Lower lobe of right lung (tissue), 2 donors: ENCODE results near the gene CXCL16. TPM values are rescaled to one million over a fixed set of nuclear protein-coding genes. Genes with fewer than 3 reads are reported as not detected.

Experiments
- ATAC-seq, 2 donors: fragments of 200-7000 bp; cut with Tn5 transposase; one replicate each; pipeline ENCODE4 v1.9.1; 2020 to 2022; ENCODE audit warnings: mild to moderate bottlenecking in 2 of 2, moderate library complexity in 2 of 2
- DNase-seq: peaks from one replicate; pipeline ENCODE4 v3.0.0-alpha.2; 2020
- H3K27ac ChIP-seq: fragments of 200-600 bp; one replicate; pipeline ENCODE4 v1.8.0; 2022
- H3K27me3 ChIP-seq: fragments of 200-600 bp; one replicate; pipeline ENCODE4 v1.8.0; 2022; ENCODE audit warnings: low read depth
- H3K36me3 ChIP-seq: fragments of 200-600 bp; one replicate; pipeline ENCODE4 v1.8.0; 2022; ENCODE audit warnings: mild to moderate bottlenecking
- H3K4me1 ChIP-seq: fragments of 200-600 bp; one replicate; pipeline ENCODE4 v1.8.0; 2022
- H3K4me3 ChIP-seq: fragments of 200-600 bp; one replicate; pipeline ENCODE4 v1.8.0; 2022; ENCODE audit warnings: mild to moderate bottlenecking
- H3K9me3 ChIP-seq: fragments of 200-600 bp; one replicate; pipeline ENCODE4 v1.8.0; 2022
- CTCF ChIP-seq: fragments of 200-600 bp; IDR thresholded peaks from one replicate; pipeline ENCODE4 v1.8.0; 2022; ENCODE audit warnings: antibody characterized with exemption, mild to moderate bottlenecking
- intact Hi-C: fragments of 100-400 bp; cut with DNase I; formaldehyde crosslinking; loops from one replicate; pipeline ENCODE4 v1.11.0; 2022
- total RNA-seq: library from RNA; stranded (reverse); fragmentation: NEBNext Ultra II Directional; extraction: Animal tissue kit (Norgen Biotek cat#: 25700); gene quantifications from one replicate; pipeline ENCODE4 v1.2.1, GENCODE V29; 2021
- donor health status: DM: no; HTN: yes; CAD: no; lungs with severe emphysema.

The CXCL16 gene
- total RNA-seq, 1 donor from 2014 or later: 249 TPM

- Histone ChIP-seq H3K9me3 (no peaks in the 10 kb centered on the region), H3K27ac (peak overlapping the region; percentile 60), H3K4me3 (no peak overlapping the region), H3K36me3 (no peaks in the 10 kb centered on the region), H3K4me1 (peaks cover 13% of the 10 kb centered on the region), H3K27me3 (no peaks in the 10 kb centered on the region)
- TF ChIP-seq CTCF: no peak
- DNase-seq (peak; percentile 64), ATAC-seq (peak; percentile 50 to 66)
- intact Hi-C loops: no loop called here
These were observed 26.5 kb upstream of the CXCL16 start for GRCh38 chr17:4766201-4766600.

- peak; percentile 65 to 76 for ATAC-seq
- Histone ChIP-seq H3K4me3 (no peak overlapping the region), H3K27me3 (no peaks in the 10 kb centered on the region), H3K4me1 (peaks cover 8% of the 10 kb centered on the region), H3K36me3 (no peaks in the 10 kb centered on the region), H3K9me3 (no peaks in the 10 kb centered on the region), H3K27ac (peak overlapping the region; percentile 46)
- no peak for DNase-seq
- intact Hi-C loops: no loop called here
- no peak for TF ChIP-seq CTCF
These were observed 24.9 kb upstream of the CXCL16 start for GRCh38 chr17:4764595-4764994.

DNA sequence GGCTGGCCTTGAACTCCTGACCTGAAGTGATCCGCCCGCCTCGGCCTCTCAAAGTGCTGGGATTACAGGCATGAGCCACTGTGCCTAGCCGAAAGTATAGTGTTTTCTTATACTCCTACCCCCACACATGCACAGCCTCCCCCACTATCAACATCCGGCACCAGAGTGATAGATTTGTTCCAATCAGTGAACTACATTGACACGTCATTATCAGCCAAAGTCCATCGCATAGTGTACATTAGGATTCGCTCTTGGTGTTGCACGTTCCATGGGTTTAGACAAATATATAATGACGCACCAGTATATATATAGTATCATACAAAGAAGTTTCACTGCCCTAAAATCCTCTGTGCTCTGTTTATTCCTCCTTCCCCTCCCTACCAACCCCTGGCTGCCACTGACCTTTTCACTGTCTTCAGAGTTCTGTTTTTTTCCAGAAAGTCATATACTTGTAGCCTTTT lies 20.1 kb upstream of the CXCL16 start:
- Histone ChIP-seq H3K4me1 (peaks cover 8% of the 10 kb centered on the region), H3K9me3 (no peaks in the 10 kb centered on the region), H3K36me3 (no peaks in the 10 kb centered on the region), H3K4me3 (no peak overlapping the region), H3K27me3 (no peaks in the 10 kb centered on the region), H3K27ac (no peak overlapping the region)
- no peak for TF ChIP-seq CTCF
- ATAC-seq: peak; percentile 58 to 86
- no peak for DNase-seq
- intact Hi-C loops: no loop called here

DNA sequence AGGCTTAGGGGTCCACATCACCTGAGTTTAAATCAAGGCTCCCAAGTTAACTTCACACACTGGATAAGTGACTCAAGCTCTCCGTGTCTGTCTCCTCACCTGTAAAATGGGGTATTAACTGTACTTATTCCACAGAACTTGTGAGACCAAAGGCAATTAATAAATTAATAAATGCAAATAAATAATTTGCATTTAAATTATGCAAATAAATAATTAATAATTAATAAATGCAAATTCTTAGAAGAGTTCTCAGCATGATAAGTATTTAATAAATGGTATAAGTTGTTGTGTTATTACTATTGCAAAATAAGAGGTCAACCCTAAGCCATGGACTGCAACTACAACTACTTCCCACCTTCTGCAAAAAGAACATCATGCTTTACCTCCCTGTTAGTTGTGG lies 13.7 kb upstream of the CXCL16 start:
- Histone ChIP-seq H3K27me3 (no peaks in the 10 kb centered on the region), H3K36me3 (no peaks in the 10 kb centered on the region), H3K4me3 (no peak overlapping the region), H3K9me3 (no peaks in the 10 kb centered on the region), H3K4me1 (peaks cover 3% of the 10 kb centered on the region), H3K27ac (no peak overlapping the region)
- ATAC-seq: no peak
- intact Hi-C loops: no loop called here
- TF ChIP-seq CTCF: no peak
- no peak for DNase-seq

- intact Hi-C loops: no loop called here
- Histone ChIP-seq H3K4me1 (peaks cover 6% of the 10 kb centered on the region), H3K36me3 (no peaks in the 10 kb centered on the region), H3K4me3 (no peak overlapping the region), H3K9me3 (no peaks in the 10 kb centered on the region), H3K27me3 (no peaks in the 10 kb centered on the region), H3K27ac (no peak overlapping the region)
- no peak for TF ChIP-seq CTCF
- ATAC-seq (peak in 1 of 2 donors; percentile 27), DNase-seq (no peak)
These were observed 12.2 kb upstream of the CXCL16 start for GRCh38 chr17:4751932-4752331.

GRCh38 chr17:4750606-4751005 lies 10.9 kb upstream of the CXCL16 start:
- Histone ChIP-seq H3K27me3 (no peaks in the 10 kb centered on the region), H3K36me3 (no peaks in the 10 kb centered on the region), H3K4me1 (peaks cover 6% of the 10 kb centered on the region), H3K27ac (no peak overlapping the region), H3K9me3 (no peaks in the 10 kb centered on the region), H3K4me3 (no peak overlapping the region)
- peak; percentile 44 to 72 for ATAC-seq
- intact Hi-C loops: no loop called here
- DNase-seq: peak; percentile 41
- no peak for TF ChIP-seq CTCF
